Spleen (tissue), 11 donors: ENCODE data around the gene PRPH2. TPM values are rescaled to one million over a fixed set of nuclear protein-coding genes. Genes with fewer than 3 reads are reported as not detected.

ENCODE experiments used
- DNase-seq: peaks from one replicate; pipeline ENCODE4 v3.0.0-alpha.2; 2020
- H3K27ac ChIP-seq, 8 donors: fragments of 200-600 bp; sonication (generic) in 7 of 8; 1 replicate in 4 of 8; 2 replicates in 4 of 8; pipeline versions ENCODE4 v1.5.0 to v1.8.0; 2016 to 2021; ENCODE audit warnings: inconsistent platforms in 4 of 8, mild to moderate bottlenecking in 4 of 8, moderate library complexity in 1 of 8
- H3K27me3 ChIP-seq, 7 donors: fragments of 200-600 bp; sonication (generic) in 6 of 7; replicated peaks in 1 of 7; 1 replicate in 4 of 7; 2 replicates in 3 of 7; pipeline versions ENCODE4 v1.5.0 to v1.8.0; 2016 to 2021; ENCODE audit warnings: inconsistent platforms in 3 of 7, mild to moderate bottlenecking in 1 of 7
- H3K36me3 ChIP-seq, 6 donors: fragments of 200-600 bp; sonication (generic) in 5 of 6; 1 replicate in 4 of 6; 2 replicates in 2 of 6; pipeline versions ENCODE4 v1.5.0 to v1.8.0; 2016 to 2021; ENCODE audit warnings: inconsistent platforms in 2 of 6
- H3K4me1 ChIP-seq, 6 donors: fragments of 200-600 bp; sonication (generic) in 5 of 6; 1 replicate in 3 of 6; 2 replicates in 3 of 6; pipeline versions ENCODE4 v1.5.0 to v1.8.0; 2016 to 2021; ENCODE audit warnings: inconsistent platforms in 3 of 6
- H3K4me3 ChIP-seq, 8 donors: fragments of 200-600 bp; sonication (generic) in 7 of 8; 1 replicate in 4 of 8; 2 replicates in 4 of 8; pipeline versions ENCODE4 v1.5.0 to v1.8.0; 2016 to 2021; ENCODE audit warnings: inconsistent platforms in 4 of 8, mild to moderate bottlenecking in 4 of 8, moderate library complexity in 2 of 8
- H3K9me3 ChIP-seq, 8 donors: fragments of 200-600 bp; sonication (generic) in 7 of 8; 1 replicate in 4 of 8; 2 replicates in 4 of 8; pipeline versions ENCODE4 v1.5.0 to v1.8.0; 2016 to 2021; ENCODE audit warnings: inconsistent platforms in 4 of 8
- POLR2A ChIP-seq, 3 donors: fragments of 450-650 bp; IDR thresholded peaks; one replicate each; pipeline ENCODE4 v1.5.1; 2017; ENCODE audit warnings: antibody characterized with exemption in 3 of 3, mild to moderate bottlenecking in 1 of 3
- POLR2AphosphoS5 ChIP-seq, 3 donors: sonication (generic); formaldehyde crosslinking; IDR thresholded peaks; one replicate each; pipeline ENCODE4 v1.5.1; 2017; ENCODE audit warnings: antibody characterized with exemption in 3 of 3
- WGBS, 5 donors: extraction: QIAGEN DNeasy Blood & Tissue Kit in 3 of 5; methylation state at CpG; one replicate each; pipeline versions ENCODE4 v1.1.5 to v1.1.7; 2013 to 2018; 5-methylcytosine and 5-hydroxymethylcytosine counted together
- intact Hi-C: fragments of 100-400 bp; cut with DNase I; formaldehyde crosslinking; loops from one replicate; pipeline ENCODE4 v1.15.0; 2023; ENCODE audit warnings: low total_unique reads
- polyA plus RNA-seq, 3 donors: library from polyadenylated mRNA; stranded (reverse); fragments of 200-250 nt; gene quantifications; one replicate each; pipeline ENCODE4 v1.2.1, GENCODE V29; 2013
- total RNA-seq, 7 donors: library from RNA; depleted of rRNA in 3 of 7; stranded (reverse); fragments of >200 nt in 3 of 7; fragmentation: NEBNext Ultra II Directional in 4 of 7; extraction: Animal tissue kit (Norgen Biotek cat#: 25700) in 4 of 7; gene quantifications; one replicate each; pipeline versions ENCODE4 v1.1.0 to v1.2.1, GENCODE V29; 2016 to 2021
- TF ChIP-seq, protein P1 (sequence below), 11 experiments: fragments of 200-600 bp in 7 of 11; fragments of 450-650 bp in 4 of 11; sonication (generic) in 4 of 11; IDR thresholded peaks in 8 of 11; conservative IDR thresholded peaks in 3 of 11; 1 replicate in 7 of 11; 2 replicates in 4 of 11; pipeline versions ENCODE4 v1.4.0 to v1.8.0; 2016 to 2021; ENCODE audit warnings: antibody characterized with exemption in 11 of 11, inconsistent platforms in 4 of 11, mild to moderate bottlenecking in 1 of 11
- donor health status: healthy with polysubstance abuse.
- donor health status: DM: no; HTN: no; CAD: no; lungs with moderate emphysema.
- donor health status: DM: no; HTN: no; CAD: no.
- donor health status: Bipolar disorder and iron deficiency.
- donor health status: healthy.
- donor health status: DM: no; HTN: no; CAD: no.
- donor health status: DM: yes; HTN: yes; CAD: no.

PRPH2 gene
- total and polyA plus RNA-seq, 10 donors: 0.27 to 1.8 (median 0.73) TPM

DNA sequence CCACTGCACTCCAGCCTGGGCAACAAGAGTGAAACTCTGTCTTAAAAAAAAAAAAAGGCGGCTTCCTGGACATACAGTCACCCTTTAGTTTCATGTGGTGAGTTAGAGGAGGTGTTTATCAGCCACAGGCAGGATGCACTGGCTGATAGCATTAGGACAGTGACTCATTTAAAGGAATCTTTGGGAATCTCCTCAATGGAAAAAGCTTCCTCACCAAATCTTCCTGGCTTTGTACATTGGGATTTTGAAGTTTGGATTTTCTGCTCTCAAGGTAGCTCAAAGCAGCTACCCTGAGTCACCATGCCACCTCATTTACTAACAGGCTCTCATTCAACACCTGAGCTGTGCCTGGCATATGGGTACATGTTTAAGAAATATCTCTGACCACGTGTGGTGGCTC is 20.2 kb downstream of the PRPH2 start:
- no peaks in the 10 kb centered on the region for H3K27me3 ChIP-seq
- TF ChIP-seq, protein P1, sequence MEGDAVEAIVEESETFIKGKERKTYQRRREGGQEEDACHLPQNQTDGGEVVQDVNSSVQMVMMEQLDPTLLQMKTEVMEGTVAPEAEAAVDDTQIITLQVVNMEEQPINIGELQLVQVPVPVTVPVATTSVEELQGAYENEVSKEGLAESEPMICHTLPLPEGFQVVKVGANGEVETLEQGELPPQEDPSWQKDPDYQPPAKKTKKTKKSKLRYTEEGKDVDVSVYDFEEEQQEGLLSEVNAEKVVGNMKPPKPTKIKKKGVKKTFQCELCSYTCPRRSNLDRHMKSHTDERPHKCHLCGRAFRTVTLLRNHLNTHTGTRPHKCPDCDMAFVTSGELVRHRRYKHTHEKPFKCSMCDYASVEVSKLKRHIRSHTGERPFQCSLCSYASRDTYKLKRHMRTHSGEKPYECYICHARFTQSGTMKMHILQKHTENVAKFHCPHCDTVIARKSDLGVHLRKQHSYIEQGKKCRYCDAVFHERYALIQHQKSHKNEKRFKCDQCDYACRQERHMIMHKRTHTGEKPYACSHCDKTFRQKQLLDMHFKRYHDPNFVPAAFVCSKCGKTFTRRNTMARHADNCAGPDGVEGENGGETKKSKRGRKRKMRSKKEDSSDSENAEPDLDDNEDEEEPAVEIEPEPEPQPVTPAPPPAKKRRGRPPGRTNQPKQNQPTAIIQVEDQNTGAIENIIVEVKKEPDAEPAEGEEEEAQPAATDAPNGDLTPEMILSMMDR (IDR thresholded peaks at IDR 0.05 in 8 of 11, conservative IDR thresholded peaks at IDR 0.05 in 3 of 11): no peak
- WGBS, 5 donors: 63 to 97% (median 83%) methylated on average over 2 of the region's 2 CpGs
- no peaks in the 10 kb centered on the region for H3K4me1 ChIP-seq
- intact Hi-C loops: no loop called here
- no peaks in the 10 kb centered on the region for H3K36me3 ChIP-seq
- no peak for DNase-seq
- no peak overlapping the region for H3K4me3 ChIP-seq
- H3K27ac ChIP-seq: no peak overlapping the region
- H3K9me3 ChIP-seq: no peaks in the 10 kb centered on the region

DNA sequence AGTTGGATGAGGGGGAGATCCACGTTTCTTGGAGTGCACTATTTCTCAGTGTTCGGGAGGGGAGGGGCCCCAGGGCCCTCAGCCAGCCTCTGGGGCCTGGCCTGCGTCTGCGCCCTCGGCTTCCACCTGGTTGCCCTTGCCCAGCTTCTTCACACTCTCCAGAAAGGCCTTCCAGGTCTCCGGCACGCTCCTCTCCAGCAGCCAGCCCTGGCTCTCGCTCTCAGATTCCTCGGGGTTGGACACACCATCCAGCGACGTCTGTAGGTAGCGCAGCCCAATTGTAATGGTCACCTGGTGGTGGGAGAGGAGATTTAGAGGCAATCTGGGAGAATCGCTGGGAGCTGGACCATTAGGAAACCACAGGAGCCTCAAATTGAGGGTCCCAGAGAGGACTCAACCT is 24.2 kb downstream of the PRPH2 start:
- DNase-seq: no peak
- Histone ChIP-seq H3K4me1 (peaks cover 0 to 11% (median 3%) of the 10 kb centered on the region in 6 donors), H3K27ac (no peak overlapping the region), H3K36me3 (peaks cover 0 to 22% (median 5%) of the 10 kb centered on the region in 6 donors), H3K9me3 (no peaks in the 10 kb centered on the region), H3K27me3 (no peaks in the 10 kb centered on the region), H3K4me3 (no peak overlapping the region)
- intact Hi-C loops: no loop called here
- whole genome bisulfite sequencing, 5 donors: 84 to 90% (median 87%) methylated on average over 13 of the region's 13 CpGs
- TF ChIP-seq POLR2AphosphoS5 (IDR thresholded peaks at IDR 0.05) (peak in 2 of 3 donors; percentile 15 to 63), POLR2A (IDR thresholded peaks at IDR 0.05) (no peak)
- TF ChIP-seq, protein P1 (IDR thresholded peaks at IDR 0.05 in 8 of 11, conservative IDR thresholded peaks at IDR 0.05 in 3 of 11): no peak

DNA sequence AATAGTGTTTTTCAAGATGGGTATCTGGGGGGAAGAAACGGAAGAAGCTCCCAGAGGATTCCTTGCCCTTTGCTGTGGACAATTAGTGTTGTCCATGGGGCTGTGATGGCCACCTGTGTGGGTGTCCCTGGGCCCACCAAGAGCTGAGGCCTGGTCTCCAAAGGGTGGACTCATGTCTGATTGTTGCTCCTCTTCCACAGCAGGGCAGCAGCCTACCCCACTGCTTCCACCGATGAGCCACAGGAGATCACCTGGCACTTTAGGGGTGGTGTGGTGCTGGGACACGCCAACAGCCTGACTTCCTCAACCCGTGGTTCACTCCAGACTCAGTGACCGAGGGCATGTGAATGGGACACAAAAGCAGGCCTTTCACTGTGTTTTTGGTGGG is 25.1 kb downstream of the PRPH2 start:
- 90 to 98% (median 93%) methylated on average over 4 to 5 of the region's 5 CpGs for WGBS, 5 donors
- peak overlapping the region in 1 of 8 donors; percentile 9 for H3K27ac ChIP-seq
- TF ChIP-seq POLR2AphosphoS5 (IDR thresholded peaks at IDR 0.05) (peak; percentile 17 to 35 (median 18)), POLR2A (IDR thresholded peaks at IDR 0.05) (no peak)
- no peaks in the 10 kb centered on the region for H3K27me3 ChIP-seq
- intact Hi-C loops: no loop called here
- H3K4me1 ChIP-seq: peaks cover 0 to 16% (median 3%) of the 10 kb centered on the region in 6 donors
- no peak for DNase-seq
- peaks cover 0 to 32% (median 14%) of the 10 kb centered on the region in 6 donors for H3K36me3 ChIP-seq
- H3K4me3 ChIP-seq: no peak overlapping the region
- no peaks in the 10 kb centered on the region for H3K9me3 ChIP-seq

DNA sequence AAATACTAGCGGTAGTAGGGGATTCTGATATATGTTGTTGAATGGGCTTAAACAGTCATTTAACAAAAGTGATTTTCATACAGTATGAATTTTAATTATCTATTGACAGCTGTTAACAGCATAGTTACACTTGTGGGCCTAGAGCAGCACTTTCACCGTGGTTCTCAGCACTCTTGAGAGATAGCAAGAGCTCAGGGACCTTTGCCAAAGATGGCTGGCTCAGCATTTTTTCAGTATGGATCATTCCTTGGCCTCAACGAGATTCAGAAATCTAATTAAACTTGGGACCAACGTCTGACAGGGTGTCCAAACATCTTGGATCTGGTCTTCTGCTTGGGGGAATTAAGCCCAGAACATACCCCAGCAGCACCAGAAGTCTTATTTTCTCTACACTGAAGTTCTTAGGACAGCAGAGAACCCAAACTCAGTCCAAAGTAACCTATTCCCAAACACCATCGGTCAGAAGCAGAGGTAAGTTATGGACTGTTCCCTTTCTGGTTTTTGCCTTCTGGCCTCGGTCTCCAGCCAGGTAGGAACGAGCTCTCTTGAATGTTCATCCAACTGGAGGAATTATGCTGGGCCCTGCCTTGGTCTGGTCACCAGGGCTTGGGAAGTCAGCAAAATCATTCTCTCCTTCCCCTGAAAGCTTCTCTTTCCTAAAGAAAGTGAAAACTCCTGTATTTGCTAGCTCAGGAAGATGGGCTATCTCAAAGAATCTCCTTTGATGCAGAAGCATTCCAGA is 25.7 kb downstream of the PRPH2 start:
- Histone ChIP-seq H3K4me1 (peaks cover 0 to 16% (median 3%) of the 10 kb centered on the region in 6 donors), H3K4me3 (no peak overlapping the region), H3K27me3 (no peaks in the 10 kb centered on the region), H3K36me3 (peaks cover 0 to 37% (median 20%) of the 10 kb centered on the region in 6 donors), H3K9me3 (no peaks in the 10 kb centered on the region), H3K27ac (peak overlapping the region in 2 of 8 donors; percentile 9 to 24)
- DNase-seq: no peak
- WGBS, 5 donors: 78 to 90% (median 81%) methylated on average over 7 of the region's 7 CpGs
- intact Hi-C loops: no loop called here
- TF ChIP-seq, protein P1 (IDR thresholded peaks at IDR 0.05 in 8 of 11, conservative IDR thresholded peaks at IDR 0.05 in 3 of 11): no peak
- TF ChIP-seq POLR2AphosphoS5 (IDR thresholded peaks at IDR 0.05) (no peak), POLR2A (IDR thresholded peaks at IDR 0.05) (no peak)
